BJ (cell line): ENCODE results near the gene MCM7. TPM values are rescaled to one million over a fixed set of nuclear protein-coding genes. Genes with fewer than 3 reads are reported as not detected.

Experiments
- CTCF ChIA-PET: fragments of 350-600 bp; formaldehyde crosslinking; extraction: SDS; loops from one replicate; lab custom pipeline; 2021; ENCODE audit warnings: antibody characterized with exemption, inconsistent platforms; lab: Yijun Ruan, JAX
- POLR2A ChIA-PET: fragments of 300-600 bp; sonication (Branson Sonifier 250); formaldehyde crosslinking; extraction: SDS; loops from one replicate; lab custom pipeline; 2021; ENCODE audit warnings: antibody characterized with exemption; lab: Charles Lee
- DNase-seq: peaks from one replicate; pipeline ENCODE4 v3.0.0-alpha.2; 2011; ENCODE audit warnings: low read depth
- H3K27me3 ChIP-seq: 2 replicates; pipeline ENCODE4 v1.6.0; 2011; ENCODE audit warnings: low read length; ENCODE audit not compliant: control insufficient read depth, insufficient read depth
- H3K36me3 ChIP-seq: 2 replicates; pipeline ENCODE4 v1.5.1; 2011; ENCODE audit warnings: low read length; ENCODE audit not compliant: control insufficient read depth, insufficient read depth
- H3K4me3 ChIP-seq: 2 replicates; pipeline ENCODE4 v1.5.1; 2011; ENCODE audit warnings: low read depth, mild to moderate bottlenecking, control low read depth, low read length
- polyA plus RNA-seq: library from polyadenylated mRNA; depleted of rRNA; stranded (reverse); fragments of >200 nt; gene quantifications from 2 replicates; pipeline ENCODE4 v1.2.3, GENCODE V29; 2011
- TF ChIP-seq, protein P1 (sequence below): IDR thresholded peaks from 2 replicates; pipeline ENCODE4 v1.5.1; 2011; ENCODE audit warnings: low read depth, mild to moderate bottlenecking, control low read depth, inconsistent platforms, low read length, moderate library complexity; ENCODE audit not compliant: insufficient read depth

The MCM7 gene
- polyA plus RNA-seq, 1 experiment, result 89.0 TPM

DNA sequence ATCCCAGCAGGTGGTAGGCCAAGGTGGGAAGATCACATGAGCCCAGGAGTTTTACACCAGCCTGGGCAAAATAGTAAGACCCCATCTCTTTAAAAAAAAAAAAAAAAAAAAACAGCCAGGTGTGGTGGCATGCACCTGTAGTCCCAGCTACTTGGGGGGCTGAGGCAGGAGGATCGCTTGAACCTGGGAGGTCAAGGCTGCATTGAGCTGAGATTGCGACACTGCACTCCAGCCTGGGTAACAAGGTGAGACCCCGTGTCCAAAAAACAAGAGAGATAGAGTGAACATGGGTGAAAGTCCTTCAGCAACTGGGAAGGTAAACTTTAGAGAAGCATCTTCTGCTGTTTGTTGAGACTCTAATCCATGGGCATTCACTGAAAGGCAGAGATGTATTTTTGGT lies 41.3 kb upstream of the MCM7 start:
- ChIA-PET CTCF (interaction anchor here (0.9 to 5.1 kb wide), 2 partner anchors 12 to 17 kb away, joined by 3 to 49 read pairs; no protein-coding TSS in a partner anchor), POLR2A (no interaction called here)
- H3K27me3 ChIP-seq, result no peaks in the 10 kb centered on the region
- no peaks in the 10 kb centered on the region for H3K36me3 ChIP-seq
- no peak overlapping the region for H3K4me3 ChIP-seq
- DNase-seq, result no peak
- TF ChIP-seq, protein P1, sequence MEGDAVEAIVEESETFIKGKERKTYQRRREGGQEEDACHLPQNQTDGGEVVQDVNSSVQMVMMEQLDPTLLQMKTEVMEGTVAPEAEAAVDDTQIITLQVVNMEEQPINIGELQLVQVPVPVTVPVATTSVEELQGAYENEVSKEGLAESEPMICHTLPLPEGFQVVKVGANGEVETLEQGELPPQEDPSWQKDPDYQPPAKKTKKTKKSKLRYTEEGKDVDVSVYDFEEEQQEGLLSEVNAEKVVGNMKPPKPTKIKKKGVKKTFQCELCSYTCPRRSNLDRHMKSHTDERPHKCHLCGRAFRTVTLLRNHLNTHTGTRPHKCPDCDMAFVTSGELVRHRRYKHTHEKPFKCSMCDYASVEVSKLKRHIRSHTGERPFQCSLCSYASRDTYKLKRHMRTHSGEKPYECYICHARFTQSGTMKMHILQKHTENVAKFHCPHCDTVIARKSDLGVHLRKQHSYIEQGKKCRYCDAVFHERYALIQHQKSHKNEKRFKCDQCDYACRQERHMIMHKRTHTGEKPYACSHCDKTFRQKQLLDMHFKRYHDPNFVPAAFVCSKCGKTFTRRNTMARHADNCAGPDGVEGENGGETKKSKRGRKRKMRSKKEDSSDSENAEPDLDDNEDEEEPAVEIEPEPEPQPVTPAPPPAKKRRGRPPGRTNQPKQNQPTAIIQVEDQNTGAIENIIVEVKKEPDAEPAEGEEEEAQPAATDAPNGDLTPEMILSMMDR, result no peak

DNA sequence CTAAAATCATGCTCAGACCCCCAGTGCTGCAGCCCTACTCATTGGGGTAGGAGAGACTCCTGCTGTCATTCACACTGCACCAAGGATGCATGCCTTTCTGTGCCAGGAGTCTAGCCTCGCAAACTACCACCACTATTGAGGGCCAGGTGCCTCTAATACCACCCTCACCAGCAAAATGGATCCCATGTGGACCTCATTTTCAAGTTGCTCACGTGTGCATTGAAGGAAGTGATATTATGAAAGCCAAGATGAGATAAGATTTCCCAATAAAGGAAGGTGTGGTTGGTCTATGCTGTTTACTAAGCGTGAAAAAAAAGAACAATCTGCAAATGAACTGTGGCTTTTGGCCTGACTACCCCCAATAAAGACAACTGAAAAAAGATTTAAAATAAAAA lies 40.4 kb upstream of the MCM7 start:
- H3K4me3 ChIP-seq, result no peak overlapping the region
- no peaks in the 10 kb centered on the region for H3K27me3 ChIP-seq
- DNase-seq, result no peak
- no peaks in the 10 kb centered on the region for H3K36me3 ChIP-seq
- CTCF ChIA-PET, result interaction anchor here (5.1 kb wide), 1 partner anchor 11 kb away, joined by 49 read pairs; no protein-coding TSS in a partner anchor
- TF ChIP-seq, protein P1, result no peak
- POLR2A ChIA-PET, result no interaction called here

DNA sequence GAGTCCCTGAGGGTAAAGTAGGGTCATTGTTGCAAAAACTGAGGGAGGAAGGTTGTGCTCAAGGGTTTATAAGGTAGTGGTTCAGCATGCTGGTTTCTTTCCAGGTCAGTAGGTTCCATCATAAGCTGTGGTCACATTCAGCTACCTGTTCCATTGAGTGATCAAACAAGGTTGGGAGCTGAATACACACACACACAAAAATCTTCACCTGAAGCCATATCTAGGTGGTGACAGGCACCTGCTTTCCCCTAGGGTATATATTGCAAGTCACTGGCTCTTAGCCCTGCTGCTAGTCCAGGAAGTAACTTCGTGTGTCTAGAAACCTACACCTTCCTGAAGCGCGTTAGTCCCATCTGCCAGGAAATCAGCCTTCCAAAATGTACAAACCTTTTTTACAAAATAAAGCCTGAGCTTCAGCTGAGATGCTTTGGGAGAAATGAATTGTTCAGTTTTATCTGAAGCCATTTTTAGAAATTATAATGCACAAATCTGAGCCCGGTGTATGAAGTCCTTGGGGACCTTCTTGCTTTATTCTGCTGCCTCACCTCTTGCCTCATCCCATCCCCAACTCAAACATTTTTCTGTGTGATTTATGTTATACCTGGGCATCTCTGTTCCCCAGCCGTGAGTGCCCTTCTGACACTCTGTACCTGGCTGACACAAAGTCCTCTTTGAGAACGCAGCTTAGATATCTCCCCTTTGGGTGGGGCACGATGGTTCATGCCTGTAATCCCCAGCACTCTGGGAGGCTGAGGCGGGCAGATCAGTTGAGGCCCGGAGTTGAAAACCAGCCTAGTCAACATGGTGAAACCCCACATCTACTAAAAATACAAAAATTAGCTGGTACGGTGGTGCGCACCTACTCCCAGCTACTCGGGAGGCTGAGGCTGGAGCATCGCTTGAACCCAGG lies 36.9 kb upstream of the MCM7 start:
- no peak for DNase-seq
- Histone ChIP-seq H3K27me3 (no peaks in the 10 kb centered on the region), H3K4me3 (no peak overlapping the region), H3K36me3 (no peaks in the 10 kb centered on the region)
- CTCF ChIA-PET, result interaction anchor here (0.5 to 1.0 kb wide), 3 partner anchors 13 to 77 kb away, joined by 3 read pairs; no protein-coding TSS in a partner anchor
- TF ChIP-seq, protein P1, result no peak
- POLR2A ChIA-PET, result no interaction called here

DNA sequence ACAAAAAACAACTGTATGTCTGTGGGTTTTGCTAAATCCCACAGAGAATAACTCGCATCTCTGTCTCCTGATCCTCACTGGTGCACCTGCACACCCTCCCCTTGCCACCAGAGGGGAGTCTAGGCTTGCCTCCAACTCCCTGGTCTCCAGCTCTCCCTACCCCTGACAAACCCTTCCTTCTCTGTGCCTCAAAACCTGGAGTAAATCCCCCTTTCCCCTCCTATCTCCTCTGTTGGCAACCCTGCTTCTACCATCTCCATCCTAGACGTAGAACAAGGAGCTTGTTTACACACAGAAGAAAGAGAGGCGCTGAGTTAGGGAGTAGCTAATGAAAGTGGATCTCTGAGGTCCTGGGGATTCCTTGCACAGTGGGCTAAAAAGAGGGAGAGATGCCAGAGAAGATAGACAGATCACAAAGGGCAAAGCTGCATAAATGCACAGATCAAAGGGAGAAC lies 31.5 kb upstream of the MCM7 start:
- TF ChIP-seq, protein P1, result peak; percentile 92
- H3K27me3 ChIP-seq, result no peaks in the 10 kb centered on the region
- ChIA-PET CTCF (interaction anchor here (0.6 to 9.6 kb wide), 29 partner anchors 9 to 275 kb away, joined by 3 to 147 read pairs (median 4); partner anchors contain the start of genes AP4M1, GAL3ST4, GPC2 and LAMTOR4), POLR2A (no interaction called here)
- DNase-seq, result no peak
- no peak overlapping the region for H3K4me3 ChIP-seq
- no peaks in the 10 kb centered on the region for H3K36me3 ChIP-seq

DNA sequence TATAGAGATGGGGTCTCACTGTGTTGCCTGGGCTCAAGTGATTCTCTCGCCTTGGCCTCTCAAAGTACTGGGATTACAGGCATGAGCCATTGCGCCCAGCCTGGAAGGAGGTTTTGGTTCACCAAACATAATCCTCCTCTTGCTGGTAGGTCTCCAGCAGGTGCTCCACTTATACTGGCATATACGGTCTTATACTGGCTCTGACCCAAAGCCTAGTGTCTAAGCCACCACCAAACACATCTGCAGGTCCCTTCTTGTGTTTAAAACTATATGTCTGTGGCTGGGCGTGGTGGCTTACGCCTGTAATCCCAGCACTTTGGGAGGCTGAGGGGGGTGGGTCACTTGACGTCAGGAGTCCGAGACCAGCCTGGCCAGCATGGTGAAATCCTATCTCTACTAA lies 30.9 kb upstream of the MCM7 start:
- ChIA-PET POLR2A (no interaction called here), CTCF (interaction anchor here (0.6 to 9.6 kb wide), 30 partner anchors 9 to 275 kb away, joined by 3 to 147 read pairs (median 4); partner anchors contain the start of genes AP4M1, AZGP1, GAL3ST4 and LAMTOR4)
- Histone ChIP-seq H3K4me3 (no peak overlapping the region), H3K36me3 (no peaks in the 10 kb centered on the region), H3K27me3 (no peaks in the 10 kb centered on the region)
- no peak for DNase-seq
- TF ChIP-seq, protein P1, result no peak
